GM12878 (cell line): ENCODE results near the gene GPR107. TPM values are rescaled to one million over a fixed set of nuclear protein-coding genes. Genes with fewer than 3 reads are reported as not detected.

Source experiments
- ATF2 ChIP-seq: IDR thresholded peaks from 2 replicates; pipeline ENCODE4 v1.6.1; 2012; ENCODE audit warnings: low read length, inconsistent platforms
- BHLHE40 ChIP-seq, 2 experiments: fragments of 450-650 bp in 1 of 2; IDR thresholded peaks; 2 replicates each; pipeline ENCODE4 v1.6.1; 2011 to 2017; ENCODE audit warnings: low read depth in 2 of 2, borderline replicate concordance in 1 of 2, improper control_type of control experiment in 1 of 2, low read length in 1 of 2, mild to moderate bottlenecking in 1 of 2
- BMI1 ChIP-seq: fragments of 450-650 bp; IDR thresholded peaks from 2 replicates; pipeline ENCODE4 v1.6.1; 2016; ENCODE audit warnings: mild to moderate bottlenecking, moderate library complexity, borderline replicate concordance
- CHD4 ChIP-seq: fragments of 200-600 bp; sonication (generic); IDR thresholded peaks from 2 replicates; pipeline ENCODE4 v1.6.1; 2016; ENCODE audit warnings: mild to moderate bottlenecking
- FOS ChIP-seq: IDR thresholded peaks from 3 replicates; pipeline ENCODE4 v1.6.1; 2011; ENCODE audit warnings: borderline replicate concordance; ENCODE audit not compliant: insufficient read length; ENCODE audit errors: extremely low read depth
- IKZF2 ChIP-seq, 2 experiments: fragments of 450-650 bp; IDR thresholded peaks; 2 replicates each; pipeline ENCODE4 v1.6.1; 2017; ENCODE audit warnings: mild to moderate bottlenecking in 2 of 2, moderate library complexity in 2 of 2
- JUND ChIP-seq: IDR thresholded peaks from 2 replicates; pipeline ENCODE4 v1.6.1; 2012; ENCODE audit warnings: low read depth, mild to moderate bottlenecking, low read length, improper control_type of control experiment, moderate library complexity
- MYC ChIP-seq: IDR thresholded peaks from 2 replicates; pipeline ENCODE4 v1.6.1; 2011; ENCODE audit warnings: mild to moderate bottlenecking, low read length, moderate library complexity, inconsistent platforms; ENCODE audit not compliant: insufficient read depth, insufficient replicate concordance, insufficient read length, severe bottlenecking
- NFIC ChIP-seq: IDR thresholded peaks from 2 replicates; pipeline ENCODE4 v1.6.1; 2012; ENCODE audit warnings: low read depth, mild to moderate bottlenecking, inconsistent platforms, low read length, moderate library complexity
- POLR2AphosphoS5 ChIP-seq: IDR thresholded peaks from 2 replicates; pipeline ENCODE4 v1.6.1; 2011; ENCODE audit warnings: mild to moderate bottlenecking, low read length, inconsistent platforms
- RUNX3 ChIP-seq: IDR thresholded peaks from 2 replicates; pipeline ENCODE4 v1.6.1; 2012; ENCODE audit warnings: low read length, inconsistent platforms
- SRF ChIP-seq, 2 experiments: IDR thresholded peaks; 2 replicates each; pipeline ENCODE4 v1.6.1; 2011; ENCODE audit warnings: low read depth in 2 of 2, low read length in 2 of 2, mild to moderate bottlenecking in 1 of 2, moderate library complexity in 1 of 2
- YY1 ChIP-seq: IDR thresholded peaks from 2 replicates; pipeline ENCODE4 v1.6.1; 2011; ENCODE audit warnings: low read depth, mild to moderate bottlenecking, low read length
- ZBTB40 ChIP-seq: fragments of 450-650 bp; IDR thresholded peaks from 2 replicates; pipeline ENCODE4 v1.6.1; 2016; ENCODE audit warnings: mild to moderate bottlenecking, moderate library complexity, borderline replicate concordance
- ZNF384 ChIP-seq: IDR thresholded peaks from 2 replicates; pipeline ENCODE4 v1.6.1; 2012; ENCODE audit warnings: low read depth, mild to moderate bottlenecking, low read length, improper control_type of control experiment, borderline replicate concordance
- ZNF592 ChIP-seq: fragments of 450-650 bp; IDR thresholded peaks from 2 replicates; pipeline ENCODE4 v1.6.1; 2017; ENCODE audit warnings: mild to moderate bottlenecking, moderate library complexity
- polyA plus RNA-seq, 11 experiments: library from polyadenylated mRNA; depleted of rRNA in 4 of 11; unstranded in 6 of 11; stranded (reverse) in 5 of 11; fragments of >200 nt; fragmentation: Nextera tagmentation in 4 of 11; fragmentation: Illumina TruSeq in 1 of 11; extraction: Ambion mirVana in 4 of 11; extraction: Trizol in 1 of 11; gene quantifications; 1 replicate in 1 of 11; 2 replicates in 10 of 11; pipeline versions ENCODE4 v1.2.1 to v1.2.3, GENCODE V29; 2011 to 2016; ENCODE audit warnings: inconsistent platforms in 2 of 11, missing spikeins in 2 of 11, low read depth in 1 of 11
- total RNA-seq, 4 experiments: library from RNA; depleted of rRNA in 3 of 4; stranded (reverse); fragments of >200 nt in 3 of 4; fragmentation: Illumina TruSeq in 1 of 4; extraction: Trizol in 1 of 4; gene quantifications; 2 replicates each; pipeline versions ENCODE4 v1.2.1 to v1.2.3, GENCODE V29; 2013 to 2021

GPR107 gene
- total and polyA plus RNA-seq, 10 of the 15 experiments (the other 5 are each of a cell fraction or from before 2014, with no cell fraction given): 2.7 to 21.4 (median 10.6) TPM

- TF ChIP-seq ATF2 (peak; percentile 65; the same call in 1 of the 2 replicates), FOS (no peak), ZNF592 (peak; percentile 63; the same call in 1 of the 2 replicates), IKZF2 (IDR thresholded peaks at IDR 0.05) (peak in 1 of 2 experiments; percentile 75; a peak in 2 of 4 replicates), JUND (no peak), ZBTB40 (no peak), CHD4 (no peak), POLR2AphosphoS5 (peak; percentile 72), BMI1 (0 out of 2 replicates have a peak, but pooled peaks have one; percentile 6), RUNX3 (peak; percentile 63), YY1 (0 out of 2 replicates have a peak, but pooled peaks have one; percentile 14), MYC (no peak), NFIC (peak; percentile 89), SRF (IDR thresholded peaks at IDR 0.05; ENCODE audit: low read depth in 2 of 2, low read length in 2 of 2) (no peak), BHLHE40 (IDR thresholded peaks at IDR 0.05; ENCODE audit: borderline replicate concordance in 1 of 2, low read depth in 2 of 2, low read length in 1 of 2) (peak; percentile 55 to 59; a peak in 3 of 4 replicates), ZNF384 (peak; percentile 91)
These were observed 43.3 kb upstream of the GPR107 start (continued) for GRCh38 chr9:130010151-130010988.
